CD4-positive, alpha-beta T cell treated with Interleukin-15 for 4 hours (primary cell): Measurements from ENCODE around the gene OR10A6.

Experiments
- DNase-seq: peaks from one replicate; pipeline ENCODE4 v3.0.0-alpha.2; 2020; ENCODE audit warnings: low spot score

OR10A6 gene

GRCh38 chr11:7910286-7910788 lies 20.7 kb downstream of the OR10A6 start:
- no peak for DNase-seq

- DNase-seq: no peak
Observed at GRCh38 chr11:7909585-7910285, 21.3 kb downstream of the OR10A6 start.

GRCh38 chr11:7907121-7907520 lies 23.9 kb downstream of the OR10A6 start:
- no peak for DNase-seq

GRCh38 chr11:7906481-7906880 lies 24.6 kb downstream of the OR10A6 start:
- no peak for DNase-seq

- DNase-seq: no peak
Observed at GRCh38 chr11:7905961-7906429, 25.1 kb downstream of the OR10A6 start.

- DNase-seq: no peak
Observed at GRCh38 chr11:7905549-7905948, 25.5 kb downstream of the OR10A6 start.

- DNase-seq: no peak
Observed at GRCh38 chr11:7904917-7905316, 26.2 kb downstream of the OR10A6 start.

GRCh38 chr11:7903940-7904339 lies 27.1 kb downstream of the OR10A6 start:
- no peak for DNase-seq

GRCh38 chr11:7901319-7901854 lies 29.7 kb downstream of the OR10A6 start:
- no peak for DNase-seq

GRCh38 chr11:7900686-7901085 lies 30.4 kb downstream of the OR10A6 start:
- no peak for DNase-seq

- DNase-seq: no peak
Observed at GRCh38 chr11:7899418-7899817, 31.6 kb downstream of the OR10A6 start.

- DNase-seq: no peak
Observed at GRCh38 chr11:7898666-7899283, 32.3 kb downstream of the OR10A6 start.

- no peak for DNase-seq
Observed at GRCh38 chr11:7896009-7896785, 34.9 kb downstream of the OR10A6 start.

- no peak for DNase-seq
Observed at GRCh38 chr11:7894251-7894650, 36.8 kb downstream of the OR10A6 start.

GRCh38 chr11:7893796-7894195 lies 37.3 kb downstream of the OR10A6 start:
- DNase-seq: no peak

GRCh38 chr11:7892840-7893254 lies 38.2 kb downstream of the OR10A6 start:
- peak; percentile 52 for DNase-seq

GRCh38 chr11:7892059-7892699 lies 38.9 kb downstream of the OR10A6 start:
- DNase-seq: no peak

GRCh38 chr11:7890417-7891172 lies 40.5 kb downstream of the OR10A6 start:
- no peak for DNase-seq

- DNase-seq: no peak
Observed at GRCh38 chr11:7889985-7890384, 41.1 kb downstream of the OR10A6 start.

GRCh38 chr11:7882860-7883259 lies 48.2 kb downstream of the OR10A6 start:
- DNase-seq: no peak
